ENCODE results near the gene THUMPD2. TPM values are rescaled to one million over a fixed set of nuclear protein-coding genes. Genes with fewer than 3 reads are reported as not detected.
"Not testable (repeated sequence)": the region's sequence is repeated elsewhere in the genome, so short reads cannot be mapped to it uniquely, and the experiment has no call there.

Gene THUMPD2
- total RNA-seq, 1 donor from 2014 or later, result 5.0 TPM

DNA sequence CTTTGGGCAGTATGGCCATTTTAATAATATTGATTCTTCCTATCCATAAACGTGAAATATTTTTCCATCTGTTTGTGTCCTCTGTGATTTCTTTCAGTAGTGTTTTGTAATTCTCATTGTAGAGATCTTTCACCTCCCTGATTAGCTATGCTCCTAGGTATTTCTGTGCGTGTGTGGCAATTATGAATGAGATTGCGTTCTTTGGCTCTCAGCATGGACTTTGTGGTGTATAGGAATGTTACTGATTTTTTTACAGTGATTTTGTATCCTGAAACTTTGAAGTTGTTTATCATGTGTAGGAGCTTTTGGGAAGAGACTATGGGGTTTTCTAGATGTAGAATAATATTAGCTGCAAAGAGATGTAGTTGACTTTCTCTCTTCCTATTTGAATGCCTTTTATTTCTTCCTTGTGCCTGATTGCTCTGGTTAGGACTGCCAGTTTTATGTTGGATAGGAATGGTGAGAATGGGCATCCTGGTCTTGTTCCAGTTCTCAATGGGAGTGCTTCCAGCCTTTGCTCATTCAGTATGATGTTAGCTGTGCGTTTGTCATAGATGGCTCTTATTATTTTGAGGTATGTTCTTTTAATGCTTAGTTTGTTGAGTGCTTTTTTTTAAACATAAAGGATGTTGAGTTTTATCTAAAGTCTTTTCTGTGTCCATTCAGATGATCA, 27.0 kb upstream of the THUMPD2 start:
- TF ChIP-seq, protein P1, sequence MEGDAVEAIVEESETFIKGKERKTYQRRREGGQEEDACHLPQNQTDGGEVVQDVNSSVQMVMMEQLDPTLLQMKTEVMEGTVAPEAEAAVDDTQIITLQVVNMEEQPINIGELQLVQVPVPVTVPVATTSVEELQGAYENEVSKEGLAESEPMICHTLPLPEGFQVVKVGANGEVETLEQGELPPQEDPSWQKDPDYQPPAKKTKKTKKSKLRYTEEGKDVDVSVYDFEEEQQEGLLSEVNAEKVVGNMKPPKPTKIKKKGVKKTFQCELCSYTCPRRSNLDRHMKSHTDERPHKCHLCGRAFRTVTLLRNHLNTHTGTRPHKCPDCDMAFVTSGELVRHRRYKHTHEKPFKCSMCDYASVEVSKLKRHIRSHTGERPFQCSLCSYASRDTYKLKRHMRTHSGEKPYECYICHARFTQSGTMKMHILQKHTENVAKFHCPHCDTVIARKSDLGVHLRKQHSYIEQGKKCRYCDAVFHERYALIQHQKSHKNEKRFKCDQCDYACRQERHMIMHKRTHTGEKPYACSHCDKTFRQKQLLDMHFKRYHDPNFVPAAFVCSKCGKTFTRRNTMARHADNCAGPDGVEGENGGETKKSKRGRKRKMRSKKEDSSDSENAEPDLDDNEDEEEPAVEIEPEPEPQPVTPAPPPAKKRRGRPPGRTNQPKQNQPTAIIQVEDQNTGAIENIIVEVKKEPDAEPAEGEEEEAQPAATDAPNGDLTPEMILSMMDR (IDR thresholded peaks at IDR 0.05; ENCODE audit: unreplicated experiment), result no peak
- H3K27ac Mint-ChIP-seq (ENCODE audit: unreplicated experiment), result no peak overlapping the region
- peaks cover 2% of the 10 kb centered on the region for H3K27me3 Mint-ChIP-seq (ENCODE audit: unreplicated experiment)
- no peaks in the 10 kb centered on the region for H3K4me1 Mint-ChIP-seq (ENCODE audit: unreplicated experiment)
- no peak for DNase-seq (ENCODE audit: low spot score)
- no peaks in the 10 kb centered on the region for H3K9me3 Mint-ChIP-seq (ENCODE audit: unreplicated experiment)
- no peaks in the 10 kb centered on the region for H3K36me3 Mint-ChIP-seq (ENCODE audit: low read depth, unreplicated experiment)
- no peak overlapping the region for H3K4me3 Mint-ChIP-seq (ENCODE audit: unreplicated experiment)

DNA sequence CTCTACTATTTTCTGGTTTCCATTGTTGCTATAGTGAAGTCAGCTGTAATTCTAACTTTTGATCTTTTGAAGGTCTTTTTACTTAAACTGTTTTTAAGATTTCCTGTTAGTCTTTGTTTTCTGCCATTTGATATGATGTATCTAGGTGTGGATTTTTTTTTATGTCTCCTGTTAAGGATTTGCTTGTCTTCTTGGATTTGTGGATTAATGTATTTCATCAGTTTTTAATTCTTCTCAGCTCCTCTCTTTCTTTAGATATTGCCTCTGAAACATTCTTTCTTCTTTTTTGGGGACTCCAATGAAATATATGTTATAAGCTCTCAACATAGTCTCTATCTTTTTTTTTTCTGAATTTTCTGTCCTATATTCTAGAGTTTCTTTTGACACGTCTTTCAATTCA, 24.8 kb upstream of the THUMPD2 start:
- Mint-ChIP-seq H3K36me3 (ENCODE audit: low read depth, unreplicated experiment) (no peaks in the 10 kb centered on the region), H3K27ac (ENCODE audit: unreplicated experiment) (no peak overlapping the region), H3K27me3 (ENCODE audit: unreplicated experiment) (peaks cover 2% of the 10 kb centered on the region), H3K4me3 (ENCODE audit: unreplicated experiment) (no peak overlapping the region), H3K4me1 (ENCODE audit: unreplicated experiment) (no peaks in the 10 kb centered on the region), H3K9me3 (ENCODE audit: unreplicated experiment) (no peaks in the 10 kb centered on the region)
- DNase-seq (ENCODE audit: low spot score), result no peak
- TF ChIP-seq, protein P1 (IDR thresholded peaks at IDR 0.05; ENCODE audit: unreplicated experiment), result no peak

DNA sequence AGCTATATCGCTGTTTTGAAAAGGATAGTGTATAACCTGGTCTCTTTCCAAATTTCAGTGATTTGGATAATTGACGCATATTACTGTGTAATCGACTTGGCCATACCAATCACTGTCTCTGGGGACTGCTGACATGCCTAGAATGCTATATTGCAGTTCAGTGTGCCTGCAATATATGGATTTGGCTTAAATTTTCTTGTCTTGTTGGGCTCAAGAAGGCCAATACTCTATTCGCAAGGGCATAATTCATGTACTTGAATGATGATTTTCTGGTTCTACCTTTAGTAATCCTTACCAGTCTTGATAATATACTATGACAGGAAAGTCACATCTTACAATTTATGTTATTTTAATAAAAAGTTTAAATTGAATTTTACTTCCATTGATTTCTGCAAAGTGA, 21.7 kb upstream of the THUMPD2 start:
- H3K27ac Mint-ChIP-seq (ENCODE audit: unreplicated experiment), result no peak overlapping the region
- H3K9me3 Mint-ChIP-seq (ENCODE audit: unreplicated experiment), result no peaks in the 10 kb centered on the region
- DNase-seq (ENCODE audit: low spot score), result no peak
- H3K4me3 Mint-ChIP-seq (ENCODE audit: unreplicated experiment), result no peak overlapping the region
- TF ChIP-seq, protein P1 (IDR thresholded peaks at IDR 0.05; ENCODE audit: unreplicated experiment), result no peak
- H3K27me3 Mint-ChIP-seq (ENCODE audit: unreplicated experiment), result no peaks in the 10 kb centered on the region
- H3K36me3 Mint-ChIP-seq (ENCODE audit: low read depth, unreplicated experiment), result no peaks in the 10 kb centered on the region
- H3K4me1 Mint-ChIP-seq (ENCODE audit: unreplicated experiment), result no peaks in the 10 kb centered on the region

DNA sequence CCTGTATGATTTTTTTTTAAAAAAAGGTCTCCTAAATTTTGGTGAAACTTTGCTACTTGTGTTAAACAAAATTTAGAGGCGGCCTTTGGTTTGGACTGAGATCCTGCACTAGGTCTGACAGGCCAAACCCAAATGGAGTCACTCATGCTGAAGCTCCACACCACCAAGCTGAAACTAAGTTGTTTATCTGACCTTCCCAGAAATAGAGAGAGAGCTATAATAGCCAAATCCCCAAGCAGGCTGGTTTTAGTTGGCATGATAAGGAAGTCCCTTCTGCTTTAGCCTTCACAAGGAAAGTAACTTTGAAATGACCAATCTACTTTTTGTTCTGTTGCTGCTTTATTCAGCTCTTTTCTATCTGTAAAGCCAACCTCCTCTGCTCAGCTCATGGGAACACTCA, 17.1 kb upstream of the THUMPD2 start:
- Mint-ChIP-seq H3K4me3 (ENCODE audit: unreplicated experiment) (no peak overlapping the region), H3K27ac (ENCODE audit: unreplicated experiment) (no peak overlapping the region), H3K27me3 (ENCODE audit: unreplicated experiment) (no peaks in the 10 kb centered on the region), H3K4me1 (ENCODE audit: unreplicated experiment) (no peaks in the 10 kb centered on the region), H3K9me3 (ENCODE audit: unreplicated experiment) (no peaks in the 10 kb centered on the region), H3K36me3 (ENCODE audit: low read depth, unreplicated experiment) (no peaks in the 10 kb centered on the region)
- TF ChIP-seq, protein P1 (IDR thresholded peaks at IDR 0.05; ENCODE audit: unreplicated experiment), result no peak
- DNase-seq (ENCODE audit: low spot score), result no peak

DNA sequence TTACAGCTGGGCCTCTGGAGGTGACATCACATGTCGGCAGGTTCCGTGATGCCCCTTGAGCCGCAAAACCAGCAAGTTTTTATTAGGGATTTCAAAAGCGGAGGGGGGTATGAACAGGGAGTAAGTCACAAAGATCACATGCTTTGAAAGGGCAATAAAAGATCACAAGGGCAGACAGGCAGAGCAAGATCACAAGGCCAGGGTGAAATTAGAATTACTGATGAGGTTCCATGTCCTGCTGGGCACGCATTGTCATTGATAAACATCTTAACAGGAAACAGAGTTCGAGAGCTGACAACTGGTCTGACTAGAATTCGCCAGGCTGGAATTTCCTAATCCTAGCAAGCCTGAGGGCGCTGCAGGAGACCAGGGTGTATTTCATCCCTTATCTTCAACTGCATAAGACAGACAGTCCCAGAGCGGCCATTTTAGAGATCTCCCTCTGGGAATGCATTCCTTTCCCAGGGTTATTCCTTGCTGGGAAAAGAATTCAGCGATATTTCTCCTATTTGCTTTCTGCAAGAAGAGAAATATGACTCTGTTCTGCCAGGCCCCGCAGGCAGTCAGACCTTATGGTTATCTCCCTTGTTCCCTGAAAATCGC, 11.3 kb upstream of the THUMPD2 start:
- not testable (repeated sequence) for H3K9me3 Mint-ChIP-seq (ENCODE audit: unreplicated experiment); H3K36me3 Mint-ChIP-seq (ENCODE audit: low read depth, unreplicated experiment); H3K27me3 Mint-ChIP-seq (ENCODE audit: unreplicated experiment); H3K27ac Mint-ChIP-seq (ENCODE audit: unreplicated experiment); DNase-seq (ENCODE audit: low spot score); H3K4me1 Mint-ChIP-seq (ENCODE audit: unreplicated experiment)
- H3K4me3 Mint-ChIP-seq (ENCODE audit: unreplicated experiment), result peak overlapping the region; percentile 9
